Skeletal muscle satellite cell (primary cell): Measurements from ENCODE around the gene ARL2BP.
A peak's percentile ranks its signal among the peaks of the same experiment; 100 is the strongest.

ENCODE experiments used
- H3K27me3 ChIP-seq: 2 replicates; pipeline ENCODE4 v1.7.0; 2013; ENCODE audit warnings: low read length; ENCODE audit not compliant: control insufficient read depth, insufficient read depth
- H3K36me3 ChIP-seq: 2 replicates; pipeline ENCODE4 v1.7.0; 2013; ENCODE audit warnings: mild to moderate bottlenecking, control low read depth, low read length; ENCODE audit not compliant: insufficient read depth
- H3K4me1 ChIP-seq: 2 replicates; pipeline ENCODE4 v1.7.0; 2013; ENCODE audit warnings: low read length; ENCODE audit not compliant: control insufficient read depth, insufficient read depth
- H3K4me2 ChIP-seq: 2 replicates; pipeline ENCODE4 v1.7.0; 2013; ENCODE audit warnings: mild to moderate bottlenecking, low read length
- H3K4me3 ChIP-seq: 2 replicates; pipeline ENCODE4 v1.7.0; 2013; ENCODE audit warnings: low read length
- H3K9ac ChIP-seq: 2 replicates; pipeline ENCODE4 v1.7.0; 2013; ENCODE audit warnings: mild to moderate bottlenecking, low read depth, low read length, moderate library complexity
- H3K9me3 ChIP-seq: replicated peaks from 2 replicates; pipeline ENCODE4 v1.7.0; 2013; ENCODE audit warnings: mild to moderate bottlenecking, control low read depth, low read length

ARL2BP gene

DNA sequence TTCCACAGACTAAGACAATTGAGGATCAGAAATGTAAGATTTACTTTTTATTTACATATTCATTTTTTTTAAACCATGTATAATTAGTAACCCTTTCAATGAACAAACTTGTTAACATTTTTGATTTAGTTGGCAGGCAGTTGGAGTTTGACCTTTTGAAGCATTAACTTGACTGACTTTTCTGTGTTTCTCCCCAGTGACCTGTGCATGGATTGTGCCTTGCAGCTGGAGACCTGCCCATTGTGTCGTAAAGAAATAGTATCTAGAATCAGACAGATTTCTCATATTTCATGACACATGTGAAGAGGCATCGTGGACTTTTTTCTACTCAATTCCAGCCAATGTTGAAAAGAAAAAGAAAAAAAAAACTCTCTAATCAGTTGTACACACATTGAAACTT lies 6.4 kb upstream of the ARL2BP start:
- H3K36me3 ChIP-seq = peaks cover 52% of the 10 kb centered on the region
- H3K4me1 ChIP-seq = peaks cover 3% of the 10 kb centered on the region
- H3K9me3 ChIP-seq = no peaks in the 10 kb centered on the region
- H3K4me3 ChIP-seq = no peak overlapping the region
- H3K4me2 ChIP-seq = no peak overlapping the region
- no peak overlapping the region for H3K9ac ChIP-seq
- no peaks in the 10 kb centered on the region for H3K27me3 ChIP-seq

DNA sequence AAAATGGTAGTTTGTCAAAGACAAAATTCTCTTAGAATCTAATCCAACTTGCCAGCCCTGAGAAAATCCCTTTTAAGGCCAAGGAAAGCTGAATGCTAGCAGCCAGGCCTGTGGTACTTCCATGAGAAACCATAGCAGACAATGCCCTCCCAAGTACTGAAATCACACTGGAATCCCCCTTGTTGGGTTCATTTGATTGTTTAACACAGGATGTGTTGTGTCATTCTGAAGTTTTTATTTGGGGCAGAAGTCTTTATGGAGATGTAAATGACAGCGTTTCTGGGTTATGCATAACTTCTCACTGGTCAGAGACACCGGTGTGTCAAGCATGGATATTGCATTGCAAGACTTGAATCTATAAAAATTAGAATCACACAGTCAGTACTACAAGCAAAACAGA lies 6.0 kb upstream of the ARL2BP start:
- no peak overlapping the region for H3K9ac ChIP-seq
- H3K4me1 ChIP-seq = peaks cover 3% of the 10 kb centered on the region
- H3K27me3 ChIP-seq = no peaks in the 10 kb centered on the region
- H3K9me3 ChIP-seq = no peaks in the 10 kb centered on the region
- peaks cover 47% of the 10 kb centered on the region for H3K36me3 ChIP-seq
- H3K4me2 ChIP-seq = no peak overlapping the region
- no peak overlapping the region for H3K4me3 ChIP-seq

DNA sequence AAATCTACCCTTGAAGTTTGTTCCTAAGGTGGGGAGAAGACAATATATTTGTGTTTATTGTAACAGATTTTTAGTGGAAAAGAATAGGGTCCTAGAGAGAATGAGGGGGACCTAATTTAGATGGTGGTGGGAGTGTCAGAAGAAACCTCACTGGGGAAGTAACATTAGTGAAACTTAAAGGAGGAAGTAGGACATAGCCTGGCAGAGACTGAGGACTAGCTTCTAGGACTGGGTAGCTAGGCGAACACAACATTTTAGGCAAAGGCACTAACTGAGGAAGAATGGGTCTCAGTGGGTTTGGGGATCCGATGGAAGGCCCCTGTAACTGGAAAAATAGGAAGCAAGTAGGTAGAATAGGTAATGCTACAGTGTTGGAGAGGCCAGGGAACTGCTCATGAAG lies 4.2 kb upstream of the ARL2BP start:
- no peaks in the 10 kb centered on the region for H3K27me3 ChIP-seq
- peaks cover 30% of the 10 kb centered on the region for H3K36me3 ChIP-seq
- H3K4me2 ChIP-seq = no peak overlapping the region
- peaks cover 7% of the 10 kb centered on the region for H3K4me1 ChIP-seq
- H3K4me3 ChIP-seq = no peak overlapping the region
- no peaks in the 10 kb centered on the region for H3K9me3 ChIP-seq
- no peak overlapping the region for H3K9ac ChIP-seq

DNA sequence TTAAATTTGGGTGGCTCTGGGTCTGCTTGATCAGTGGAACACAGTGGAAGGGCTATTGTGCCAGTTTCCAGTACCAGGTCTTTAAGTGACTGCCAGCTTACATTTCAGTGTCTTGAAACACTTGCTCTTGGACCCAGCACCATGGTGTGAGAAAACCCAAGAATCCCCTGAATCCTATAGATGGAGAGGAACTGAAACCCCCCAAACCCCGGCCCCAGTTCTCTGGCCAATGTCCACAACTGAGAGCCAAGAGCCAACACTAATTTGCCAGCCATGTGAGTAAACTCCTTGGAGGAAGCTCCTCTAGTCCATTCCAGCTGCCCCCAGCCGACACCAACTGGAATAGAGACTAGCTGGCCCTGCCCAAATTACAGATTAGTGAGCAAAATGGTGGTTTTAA lies 2.4 kb upstream of the ARL2BP start:
- Histone ChIP-seq H3K4me2 (no peak overlapping the region), H3K4me1 (peaks cover 12% of the 10 kb centered on the region), H3K9ac (no peak overlapping the region), H3K4me3 (no peak overlapping the region), H3K9me3 (no peaks in the 10 kb centered on the region), H3K27me3 (no peaks in the 10 kb centered on the region), H3K36me3 (peaks cover 32% of the 10 kb centered on the region)

DNA sequence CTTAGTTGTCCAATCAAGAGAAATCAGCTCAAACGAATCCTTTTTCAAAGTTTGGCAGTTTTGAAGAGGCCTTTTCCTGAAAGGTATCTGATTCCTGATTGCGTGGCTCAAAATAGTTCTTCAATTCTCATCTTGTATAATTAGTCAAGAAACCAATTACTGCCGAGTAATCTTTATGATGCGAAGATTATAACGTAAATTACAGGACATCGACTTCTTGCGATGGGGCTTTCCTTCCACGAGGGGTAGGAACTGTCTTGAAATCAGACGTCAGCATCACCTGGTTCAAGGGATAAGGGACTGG lies 644 bp upstream of the ARL2BP start:
- Histone ChIP-seq H3K27me3 (no peaks in the 10 kb centered on the region), H3K4me2 (peak overlapping the region; percentile 87), H3K4me1 (peaks cover 12% of the 10 kb centered on the region), H3K4me3 (peak overlapping the region; percentile 82), H3K9me3 (no peaks in the 10 kb centered on the region), H3K36me3 (peaks cover 31% of the 10 kb centered on the region), H3K9ac (peak overlapping the region; percentile 96)

DNA sequence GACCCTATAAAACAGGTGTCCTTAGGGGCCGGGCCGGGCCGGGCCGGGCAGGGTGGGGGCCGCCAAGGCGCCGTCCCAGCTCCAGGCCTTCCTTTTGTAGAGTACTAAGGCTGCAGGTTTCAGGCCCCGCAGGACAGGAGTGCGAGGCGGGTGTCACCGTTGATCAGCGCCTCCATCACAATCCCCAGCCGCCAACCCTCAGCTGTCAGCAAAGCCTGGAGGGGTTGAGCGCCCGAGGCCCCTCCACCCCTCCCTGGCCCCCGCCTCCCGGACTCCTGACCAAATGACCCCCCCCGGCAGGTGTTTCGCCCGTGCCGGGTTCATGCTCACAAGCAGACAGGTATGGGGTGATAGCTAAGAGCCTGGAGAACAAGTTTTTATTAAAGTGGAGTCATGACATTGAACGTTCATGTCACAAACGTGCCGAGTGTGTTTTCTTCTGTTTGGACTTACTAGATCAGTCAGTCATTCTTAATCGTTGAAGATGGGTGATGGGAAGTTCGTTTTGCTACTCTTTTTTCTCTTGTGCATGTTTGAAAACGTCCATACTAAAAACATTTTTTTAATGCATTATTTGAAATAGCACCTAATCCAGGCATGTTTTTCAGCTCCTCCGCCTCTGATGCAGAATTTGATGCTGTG lies 534 bp downstream of the ARL2BP start:
- H3K9ac ChIP-seq = peak overlapping the region; percentile 96
- H3K36me3 ChIP-seq = peaks cover 36% of the 10 kb centered on the region
- H3K4me3 ChIP-seq = peak overlapping the region; percentile 82
- peak overlapping the region; percentile 87 for H3K4me2 ChIP-seq
- H3K4me1 ChIP-seq = peaks cover 12% of the 10 kb centered on the region
- no peaks in the 10 kb centered on the region for H3K27me3 ChIP-seq
- no peaks in the 10 kb centered on the region for H3K9me3 ChIP-seq

DNA sequence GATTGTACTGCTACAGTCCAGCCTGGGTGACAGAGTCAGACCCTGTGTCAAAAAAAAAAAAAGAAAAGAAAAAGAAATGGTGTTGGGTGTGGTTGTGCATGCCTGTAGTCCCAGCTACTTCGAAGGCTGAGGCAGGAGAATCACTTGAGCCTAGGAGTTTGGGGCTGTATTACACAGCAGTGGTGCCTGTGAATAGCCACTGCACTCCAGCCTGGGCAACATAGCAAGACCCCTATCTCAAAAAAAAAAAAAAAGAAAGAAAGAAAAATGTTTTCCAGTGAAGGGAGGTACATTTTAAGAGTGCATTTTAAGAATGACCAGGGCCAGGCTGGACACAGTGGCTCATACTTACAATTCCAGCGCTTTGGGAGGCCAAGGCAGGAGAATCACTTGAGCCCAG lies 6.3 kb downstream of the ARL2BP start:
- Histone ChIP-seq H3K27me3 (no peaks in the 10 kb centered on the region), H3K4me3 (no peak overlapping the region), H3K4me1 (peaks cover under 1% of the 10 kb centered on the region), H3K9me3 (no peaks in the 10 kb centered on the region), H3K9ac (no peak overlapping the region), H3K4me2 (no peak overlapping the region), H3K36me3 (peaks cover 55% of the 10 kb centered on the region)

DNA sequence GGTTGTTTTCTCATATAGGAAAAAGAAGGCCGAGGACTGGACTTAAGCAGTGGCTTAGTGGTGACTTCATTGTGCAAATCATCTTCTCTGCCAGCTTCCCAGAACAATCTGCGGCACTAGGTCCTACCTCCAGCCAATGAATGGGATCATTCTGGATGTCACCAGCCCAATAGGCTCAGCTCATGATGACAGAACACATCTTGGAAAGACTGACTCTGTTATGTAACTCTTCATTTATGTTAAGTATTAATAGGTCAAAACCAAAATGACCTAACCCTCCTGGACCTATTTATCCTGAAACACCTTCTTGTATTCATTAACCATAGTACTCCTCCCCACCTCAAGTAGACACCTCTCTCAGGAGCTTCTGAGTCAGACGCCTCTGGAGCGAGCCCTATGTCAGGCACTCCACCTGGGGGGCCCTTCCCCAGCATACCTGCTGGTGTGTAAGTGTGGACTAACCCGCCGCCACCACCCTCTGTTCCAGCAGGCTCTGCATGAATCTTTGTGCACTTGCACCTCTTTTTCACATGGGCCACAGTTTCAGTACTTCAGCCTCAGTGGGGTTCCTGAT lies 7.2 kb downstream of the ARL2BP start:
- no peaks in the 10 kb centered on the region for H3K4me1 ChIP-seq
- H3K36me3 ChIP-seq = peaks cover 49% of the 10 kb centered on the region
- no peak overlapping the region for H3K9ac ChIP-seq
- H3K9me3 ChIP-seq = no peaks in the 10 kb centered on the region
- H3K4me3 ChIP-seq = no peak overlapping the region
- no peaks in the 10 kb centered on the region for H3K27me3 ChIP-seq
- H3K4me2 ChIP-seq = no peak overlapping the region

DNA sequence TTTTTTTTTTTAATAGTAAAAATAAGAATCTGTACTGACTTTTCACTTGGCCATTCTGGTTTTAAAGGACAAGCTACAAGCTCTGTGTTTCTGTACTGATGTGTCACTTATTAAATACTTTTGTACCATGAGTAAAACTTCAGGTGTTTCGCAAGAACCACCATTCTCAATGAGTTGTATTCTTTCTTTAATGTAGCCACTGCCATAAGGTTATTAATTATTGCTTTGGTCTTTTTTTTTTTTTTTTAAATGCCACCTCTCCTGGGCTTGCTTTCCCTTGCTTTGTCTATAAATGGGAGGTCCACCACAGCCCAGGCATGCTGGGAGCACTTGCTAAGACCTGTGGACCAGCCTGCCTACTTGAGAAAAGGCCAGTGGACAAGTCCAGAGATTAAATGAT lies 8.4 kb downstream of the ARL2BP start:
- H3K4me3 ChIP-seq = no peak overlapping the region
- H3K4me1 ChIP-seq = no peaks in the 10 kb centered on the region
- no peak overlapping the region for H3K9ac ChIP-seq
- peaks cover 42% of the 10 kb centered on the region for H3K36me3 ChIP-seq
- H3K27me3 ChIP-seq = no peaks in the 10 kb centered on the region
- H3K4me2 ChIP-seq = no peak overlapping the region
- H3K9me3 ChIP-seq = no peaks in the 10 kb centered on the region

DNA sequence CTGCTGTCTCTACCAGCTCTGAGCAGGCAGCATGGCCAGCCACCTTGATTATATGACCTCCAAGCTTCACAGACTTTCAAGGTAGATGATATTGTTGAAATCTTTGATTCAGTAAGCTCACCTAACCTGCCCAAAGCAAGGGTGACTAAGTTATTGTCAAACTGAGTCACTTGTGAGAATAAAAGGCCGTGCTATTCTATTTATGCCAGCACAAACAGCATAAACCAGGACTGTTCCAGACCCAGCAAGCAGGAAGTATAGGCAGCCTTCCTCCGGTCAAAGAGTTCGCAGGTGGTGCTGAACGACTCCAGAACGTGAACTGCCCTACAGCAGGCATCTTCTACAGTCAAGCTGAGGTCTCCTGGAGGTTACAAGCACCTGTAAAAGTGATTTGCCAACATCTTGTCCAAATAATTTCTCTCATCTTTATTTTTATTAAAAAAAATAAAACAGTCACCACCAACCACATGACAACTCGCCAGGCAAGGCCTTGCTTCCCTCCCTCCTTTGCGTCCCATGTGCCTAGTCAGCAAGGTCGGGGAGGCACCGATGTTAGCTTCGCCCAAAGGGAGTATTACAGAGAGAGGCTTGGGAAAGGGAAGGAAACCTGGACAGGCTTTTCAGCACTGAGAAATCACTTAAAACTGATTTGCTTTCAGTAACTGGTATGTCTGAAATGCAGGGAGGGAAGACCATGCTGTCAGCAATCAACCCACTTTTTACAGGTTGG lies 10.8 kb downstream of the ARL2BP start:
- Histone ChIP-seq H3K9me3 (no peaks in the 10 kb centered on the region), H3K4me3 (no peak overlapping the region), H3K36me3 (peaks cover 23% of the 10 kb centered on the region), H3K4me2 (no peak overlapping the region), H3K27me3 (no peaks in the 10 kb centered on the region), H3K9ac (no peak overlapping the region), H3K4me1 (peaks cover 9% of the 10 kb centered on the region)

DNA sequence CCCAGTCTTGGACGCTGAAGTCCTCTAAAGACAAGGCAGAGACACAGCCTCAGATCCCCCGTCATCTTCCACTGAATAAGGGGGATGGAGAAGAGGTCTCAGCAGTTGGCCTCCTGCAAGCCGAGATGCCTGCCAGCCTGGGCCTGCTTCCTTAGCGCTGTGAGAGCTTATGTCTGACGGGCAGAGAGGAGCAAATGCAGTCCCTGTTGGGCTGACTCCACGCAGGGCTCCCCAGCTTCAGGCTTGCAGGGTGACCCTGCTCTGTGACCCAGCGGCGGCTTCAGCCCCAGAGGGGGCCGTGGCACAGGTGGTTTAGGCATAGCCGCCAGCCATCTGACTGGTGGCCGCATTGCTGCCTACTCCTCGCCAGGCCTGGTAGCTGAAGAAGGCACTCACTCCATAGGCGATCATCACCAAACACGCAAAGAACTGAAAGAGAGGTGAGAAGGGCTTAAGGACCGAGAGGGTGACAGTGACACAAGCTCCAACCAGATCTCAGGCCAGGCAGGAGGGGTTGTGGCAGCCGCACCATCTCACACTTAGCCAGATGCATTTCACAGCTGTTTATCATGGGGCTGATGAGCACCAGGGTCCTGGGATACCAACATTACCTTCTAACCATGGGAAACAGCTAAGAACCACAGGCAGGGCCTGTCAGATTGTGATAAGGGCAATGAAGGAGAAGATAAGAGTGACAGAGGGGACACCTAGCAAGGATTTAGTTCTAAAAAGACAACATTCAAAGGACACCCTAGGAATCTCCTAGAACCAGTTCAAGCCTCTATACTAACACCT lies 11.7 kb downstream of the ARL2BP start:
- H3K9me3 ChIP-seq = no peaks in the 10 kb centered on the region
- no peak overlapping the region for H3K4me2 ChIP-seq
- H3K4me1 ChIP-seq = peaks cover 9% of the 10 kb centered on the region
- H3K4me3 ChIP-seq = no peak overlapping the region
- H3K9ac ChIP-seq = no peak overlapping the region
- no peaks in the 10 kb centered on the region for H3K27me3 ChIP-seq
- peaks cover 17% of the 10 kb centered on the region for H3K36me3 ChIP-seq
